BJ (cell line): Measurements from ENCODE around the gene FARSB. TPM values are rescaled to one million over a fixed set of nuclear protein-coding genes. Genes with fewer than 3 reads are reported as not detected.
"Not testable (repeated sequence)": the region's sequence is repeated elsewhere in the genome, so short reads cannot be mapped to it uniquely, and the experiment has no call there.

Experiments used
- CTCF ChIA-PET: fragments of 350-600 bp; formaldehyde crosslinking; extraction: SDS; loops from one replicate; lab custom pipeline; 2021; ENCODE audit warnings: antibody characterized with exemption, inconsistent platforms; lab: Yijun Ruan, JAX
- POLR2A ChIA-PET: fragments of 300-600 bp; sonication (Branson Sonifier 250); formaldehyde crosslinking; extraction: SDS; loops from one replicate; lab custom pipeline; 2021; ENCODE audit warnings: antibody characterized with exemption; lab: Charles Lee
- DNase-seq: peaks from one replicate; pipeline ENCODE4 v3.0.0-alpha.2; 2011; ENCODE audit warnings: low read depth
- H3K27me3 ChIP-seq: 2 replicates; pipeline ENCODE4 v1.6.0; 2011; ENCODE audit warnings: low read length; ENCODE audit not compliant: control insufficient read depth, insufficient read depth
- H3K36me3 ChIP-seq: 2 replicates; pipeline ENCODE4 v1.5.1; 2011; ENCODE audit warnings: low read length; ENCODE audit not compliant: control insufficient read depth, insufficient read depth
- H3K4me3 ChIP-seq: 2 replicates; pipeline ENCODE4 v1.5.1; 2011; ENCODE audit warnings: low read depth, mild to moderate bottlenecking, control low read depth, low read length
- polyA plus RNA-seq: library from polyadenylated mRNA; depleted of rRNA; stranded (reverse); fragments of >200 nt; gene quantifications from 2 replicates; pipeline ENCODE4 v1.2.3, GENCODE V29; 2011
- TF ChIP-seq, protein P1 (sequence below): IDR thresholded peaks from 2 replicates; pipeline ENCODE4 v1.5.1; 2011; ENCODE audit warnings: low read depth, mild to moderate bottlenecking, control low read depth, inconsistent platforms, low read length, moderate library complexity; ENCODE audit not compliant: insufficient read depth

Gene FARSB
- polyA plus RNA-seq, 1 experiment = 16.4 TPM

- CTCF ChIA-PET = interaction anchor here (0.9 to 1.6 kb wide), 2 partner anchors 13 to 273 kb away, joined by 3 to 4 read pairs; no protein-coding TSS in a partner anchor
- no peak overlapping the region for H3K4me3 ChIP-seq
- POLR2A ChIA-PET = no interaction called here
- no peaks in the 10 kb centered on the region for H3K27me3 ChIP-seq
- no peak for DNase-seq
- TF ChIP-seq, protein P1, sequence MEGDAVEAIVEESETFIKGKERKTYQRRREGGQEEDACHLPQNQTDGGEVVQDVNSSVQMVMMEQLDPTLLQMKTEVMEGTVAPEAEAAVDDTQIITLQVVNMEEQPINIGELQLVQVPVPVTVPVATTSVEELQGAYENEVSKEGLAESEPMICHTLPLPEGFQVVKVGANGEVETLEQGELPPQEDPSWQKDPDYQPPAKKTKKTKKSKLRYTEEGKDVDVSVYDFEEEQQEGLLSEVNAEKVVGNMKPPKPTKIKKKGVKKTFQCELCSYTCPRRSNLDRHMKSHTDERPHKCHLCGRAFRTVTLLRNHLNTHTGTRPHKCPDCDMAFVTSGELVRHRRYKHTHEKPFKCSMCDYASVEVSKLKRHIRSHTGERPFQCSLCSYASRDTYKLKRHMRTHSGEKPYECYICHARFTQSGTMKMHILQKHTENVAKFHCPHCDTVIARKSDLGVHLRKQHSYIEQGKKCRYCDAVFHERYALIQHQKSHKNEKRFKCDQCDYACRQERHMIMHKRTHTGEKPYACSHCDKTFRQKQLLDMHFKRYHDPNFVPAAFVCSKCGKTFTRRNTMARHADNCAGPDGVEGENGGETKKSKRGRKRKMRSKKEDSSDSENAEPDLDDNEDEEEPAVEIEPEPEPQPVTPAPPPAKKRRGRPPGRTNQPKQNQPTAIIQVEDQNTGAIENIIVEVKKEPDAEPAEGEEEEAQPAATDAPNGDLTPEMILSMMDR = no peak
- H3K36me3 ChIP-seq = no peaks in the 10 kb centered on the region; the same call in 1 of the 2 replicates
Measured at GRCh38 chr2:222591661-222592060, 64.2 kb downstream of the FARSB start.

GRCh38 chr2:222584589-222584988 is 71.3 kb downstream of the FARSB start:
- POLR2A ChIA-PET, H3K36me3 ChIP-seq, DNase-seq, CTCF ChIA-PET, H3K4me3 ChIP-seq, H3K27me3 ChIP-seq: not testable (repeated sequence)

GRCh38 chr2:222582928-222583327 is 73.0 kb downstream of the FARSB start:
- CTCF ChIA-PET = interaction anchor here (0.9 kb wide), 1 partner anchor 17 kb away, joined by 3 read pairs; no protein-coding TSS in a partner anchor

DNA sequence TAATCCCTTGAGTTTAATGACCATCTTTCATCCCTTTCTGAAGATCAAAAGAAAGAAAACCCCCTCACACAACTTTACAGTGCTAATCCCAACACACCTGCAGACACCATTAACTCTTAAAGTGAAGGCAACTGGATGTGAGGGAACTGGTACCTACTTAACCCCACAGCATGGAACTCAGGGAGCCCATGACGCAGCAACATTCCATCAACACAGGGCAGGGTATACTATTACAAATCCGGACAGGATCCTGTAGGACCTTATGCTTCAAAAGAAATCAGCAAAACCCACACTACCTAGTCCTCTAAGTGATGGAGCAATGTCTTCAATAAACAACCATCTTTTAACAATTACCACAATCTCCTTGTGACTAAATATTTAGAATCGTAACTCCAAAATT is 78.6 kb downstream of the FARSB start:
- TF ChIP-seq, protein P1 = no peak
- CTCF ChIA-PET = no interaction called here
- H3K36me3 ChIP-seq = 0 out of 2 replicates have a peak, but pooled peaks cover 1% of the 10 kb centered on the region

More at GRCh38 chr2:222582928-222583327, 73.0 kb downstream of the FARSB start:
- no peak overlapping the region for H3K4me3 ChIP-seq
- H3K27me3 ChIP-seq = no peaks in the 10 kb centered on the region
- POLR2A ChIA-PET = no interaction called here
- DNase-seq = no peak
- 0 out of 2 replicates have a peak, but pooled peaks cover 1% of the 10 kb centered on the region for H3K36me3 ChIP-seq
- TF ChIP-seq, protein P1 = 0 out of 2 replicates have a peak, but pooled peaks have one; percentile 11

DNA sequence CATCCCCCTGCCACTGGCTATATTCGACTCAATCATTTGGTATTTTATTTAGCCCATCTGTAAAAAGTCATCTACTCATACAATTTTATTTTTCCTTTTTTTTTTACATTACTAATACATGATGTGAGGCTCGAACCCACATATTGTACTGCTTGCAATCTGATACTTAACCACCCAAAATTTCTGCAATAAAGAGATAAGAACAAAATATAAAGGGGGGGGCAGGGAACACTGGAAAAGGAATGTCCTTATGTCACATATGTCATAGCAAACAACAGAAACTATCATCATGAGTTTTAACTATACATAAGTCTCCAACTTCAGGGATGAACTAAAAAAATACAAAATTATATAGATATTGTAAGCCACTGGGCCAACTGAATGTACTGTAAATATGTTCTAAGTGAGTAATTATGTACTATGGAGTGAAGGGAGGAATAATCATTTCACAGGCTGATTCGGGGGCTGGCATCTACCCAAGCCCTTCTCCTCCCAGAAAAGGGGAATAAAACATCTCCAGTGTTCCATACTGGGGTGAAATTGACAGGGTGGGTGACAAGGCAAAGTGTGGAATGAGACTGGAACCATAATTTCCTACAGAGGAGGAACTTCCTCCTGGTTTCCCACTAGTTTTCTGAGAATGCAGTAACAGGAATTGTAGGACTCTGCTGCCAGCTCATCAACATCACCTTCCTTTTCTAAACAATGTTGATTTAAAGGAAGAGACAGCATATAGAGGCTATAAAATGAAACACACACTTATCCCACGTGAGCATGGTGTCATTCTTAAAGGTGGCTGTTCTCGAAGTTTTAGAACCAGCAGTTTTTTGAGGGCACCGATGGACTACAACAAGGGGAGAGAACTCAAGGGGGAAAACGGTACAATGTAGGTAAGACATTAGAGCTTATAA is 79.5 kb downstream of the FARSB start:
- Histone ChIP-seq H3K27me3 (no peaks in the 10 kb centered on the region), H3K4me3 (no peak overlapping the region), H3K36me3 (0 out of 2 replicates have a peak, but pooled peaks cover 1% of the 10 kb centered on the region)
- ChIA-PET CTCF (no interaction called here), POLR2A (no interaction called here)
- TF ChIP-seq, protein P1 = no peak
- DNase-seq = no peak

More for the DNA sequence above, 78.6 kb downstream of the FARSB start:
- DNase-seq = no peak
- Histone ChIP-seq H3K27me3 (no peaks in the 10 kb centered on the region), H3K4me3 (no peak overlapping the region)
- POLR2A ChIA-PET = no interaction called here
